GM04504 (cell line): ENCODE data around the gene C5AR1.
"Not testable (repeated sequence)": the region's sequence is repeated elsewhere in the genome, so short reads cannot be mapped to it uniquely, and the experiment has no call there.

Experiments
- DNase-seq: peaks from one replicate; pipeline ENCODE4 v3.0.0-alpha.2; 2012; ENCODE audit warnings: low read depth

The C5AR1 gene

DNA sequence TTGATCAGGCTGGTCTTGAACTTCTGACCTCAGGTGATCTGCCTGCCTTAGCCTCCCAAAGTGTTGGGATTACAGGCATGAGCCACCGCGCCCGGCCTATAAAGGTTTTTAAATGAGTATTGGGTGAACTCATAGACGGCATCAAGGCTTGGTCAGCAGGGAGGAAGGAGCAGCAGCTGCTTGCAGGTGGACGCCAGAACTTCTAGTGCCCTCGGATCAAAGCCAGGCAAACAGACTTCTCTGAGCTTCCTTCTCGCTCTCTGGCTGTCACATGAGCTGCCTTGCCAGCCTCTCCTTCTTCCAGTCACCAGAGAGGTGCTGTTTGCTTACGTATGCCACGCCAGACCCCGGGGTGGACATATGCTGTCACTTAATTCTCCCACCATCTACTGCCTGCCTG, 55.8 kb downstream of the C5AR1 start:
- not testable (repeated sequence) for DNase-seq

DNA sequence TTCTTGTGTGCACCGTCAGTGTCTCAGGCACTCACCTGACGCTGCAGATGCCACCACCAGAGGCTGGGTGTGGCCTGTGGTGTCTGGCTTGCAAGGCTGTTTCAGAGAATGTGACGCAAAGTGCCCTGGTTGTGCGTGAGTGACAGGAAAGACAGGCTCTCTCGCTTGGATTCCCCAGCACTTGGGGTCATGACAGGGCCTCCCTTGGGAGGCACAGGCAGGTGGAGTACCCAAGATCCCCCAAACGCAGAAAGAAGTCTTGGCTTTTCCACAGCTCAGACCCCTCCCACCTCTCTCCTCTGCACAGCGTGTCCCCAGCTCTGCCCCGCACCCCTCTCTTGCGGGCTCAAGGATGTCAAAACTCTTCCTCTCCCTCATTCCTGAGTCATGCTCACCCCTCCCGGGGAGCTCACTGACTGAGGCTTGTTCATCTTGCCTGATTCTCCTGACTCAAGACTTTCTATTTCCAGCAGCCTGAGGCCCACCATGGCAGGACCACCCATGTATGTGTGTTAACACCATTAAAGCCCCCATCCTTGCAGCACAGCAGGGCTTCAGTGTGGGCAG, 60.5 kb downstream of the C5AR1 start:
- DNase-seq, result no peak

DNA sequence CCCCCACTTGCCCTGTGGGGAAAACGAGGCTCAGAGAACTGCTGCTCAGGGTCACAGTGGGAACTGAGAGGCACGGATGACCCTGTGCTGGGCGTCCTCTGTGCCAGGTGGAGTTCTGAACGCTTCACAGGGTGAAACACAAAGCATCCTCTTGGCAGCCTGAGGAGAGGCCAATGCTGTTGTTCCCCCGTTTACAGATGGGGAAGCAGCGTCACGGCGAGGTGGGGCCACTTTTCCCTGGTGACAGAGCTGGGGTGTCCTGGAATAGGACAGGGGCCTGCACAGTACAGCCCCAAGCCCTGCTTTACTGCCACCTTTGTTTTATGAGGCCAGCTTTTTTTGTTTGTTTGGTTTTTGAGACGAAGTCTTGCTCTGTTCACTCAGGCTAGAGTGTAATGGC, 61.6 kb downstream of the C5AR1 start:
- DNase-seq, result no peak
